Karpas-422 (cell line): ENCODE results near the gene OLFM1. TPM values are rescaled to one million over a fixed set of nuclear protein-coding genes. Genes with fewer than 3 reads are reported as not detected.
"Not testable (repeated sequence)": the region's sequence is repeated elsewhere in the genome, so short reads cannot be mapped to it uniquely, and the experiment has no call there.

Source experiments
- DNase-seq: peaks from one replicate; pipeline ENCODE4 v3.0.0-alpha.2; 2015
- H2AFZ ChIP-seq: fragments of 200-600 bp; sonication (generic); 2 replicates; pipeline ENCODE4 v1.6.1; 2014; ENCODE audit warnings: antibody characterized with exemption, low read length, mixed read lengths
- H3K27ac ChIP-seq: fragments of 200-600 bp; sonication (generic); 2 replicates; pipeline ENCODE4 v1.5.1; 2014; ENCODE audit warnings: mild to moderate bottlenecking, low read length, moderate library complexity
- H3K27me3 ChIP-seq: fragments of 200-600 bp; sonication (generic); 2 replicates; pipeline ENCODE4 v1.6.1; 2014; ENCODE audit warnings: low read length, mixed read lengths
- H3K36me3 ChIP-seq: fragments of 200-600 bp; sonication (generic); 2 replicates; pipeline ENCODE4 v1.6.1; 2014; ENCODE audit warnings: low read length, mixed read lengths; ENCODE audit not compliant: insufficient read depth
- H3K4me1 ChIP-seq: fragments of 200-600 bp; sonication (generic); 2 replicates; pipeline ENCODE4 v1.6.1; 2014; ENCODE audit warnings: mild to moderate bottlenecking, low read length, mixed read lengths
- H3K4me2 ChIP-seq: fragments of 200-600 bp; sonication (generic); 2 replicates; pipeline ENCODE4 v1.6.1; 2014; ENCODE audit warnings: low read length, low read depth, mild to moderate bottlenecking; ENCODE audit not compliant: poor library complexity, severe bottlenecking
- H3K4me3 ChIP-seq: fragments of 200-600 bp; sonication (generic); 2 replicates; pipeline ENCODE4 v1.5.1; 2014; ENCODE audit warnings: mild to moderate bottlenecking, antibody characterized with exemption, low read length, mixed read lengths
- H3K79me2 ChIP-seq: fragments of 200-600 bp; sonication (generic); 2 replicates; pipeline ENCODE4 v1.6.1; 2014; ENCODE audit warnings: mild to moderate bottlenecking, low read length, mixed read lengths
- H3K9ac ChIP-seq: fragments of 200-600 bp; sonication (generic); 2 replicates; pipeline ENCODE4 v1.6.0; 2014; ENCODE audit warnings: low read length
- H3K9me2 ChIP-seq: fragments of 200-600 bp; sonication (generic), shearing (Covaris generic); replicated peaks from 2 replicates; pipeline ENCODE4 v1.6.0; 2014; ENCODE audit warnings: mild to moderate bottlenecking, low read length, moderate library complexity; ENCODE audit not compliant: insufficient read depth
- H3K9me3 ChIP-seq: fragments of 300-700, 200-600 bp; sonication (generic); 2 replicates; pipeline ENCODE4 v1.6.1; 2014; ENCODE audit warnings: low read length, mixed read lengths
- H4K20me1 ChIP-seq: fragments of 200-600 bp; sonication (generic); 2 replicates; pipeline ENCODE4 v1.6.1; 2014; ENCODE audit warnings: mild to moderate bottlenecking, antibody characterized with exemption, low read length, low read depth; ENCODE audit not compliant: insufficient read depth
- total RNA-seq: library from RNA; depleted of rRNA; stranded (reverse); fragments of >200 nt; shearing (Covaris generic); gene quantifications from 2 replicates; pipeline ENCODE4 v1.2.3, GENCODE V29; 2014; ENCODE audit warnings: low replicate concordance

Gene OLFM1
- total RNA-seq, 1 experiment from 2014 or later = not detected

- not testable (repeated sequence) for DNase-seq
These were observed 23.6 kb upstream of the OLFM1 start for GRCh38 chr9:135063888-135064287.

GRCh38 chr9:135065151-135065550 is 22.3 kb upstream of the OLFM1 start:
- no peak for DNase-seq
- no peak overlapping the region for H3K4me2 ChIP-seq
- H3K27ac ChIP-seq = no peak overlapping the region
- H4K20me1 ChIP-seq = no peaks in the 10 kb centered on the region
- H3K27me3 ChIP-seq = no peaks in the 10 kb centered on the region
- H3K36me3 ChIP-seq = no peaks in the 10 kb centered on the region
- H3K4me3 ChIP-seq = no peak overlapping the region
- H2AFZ ChIP-seq = no peak overlapping the region
- H3K4me1 ChIP-seq = no peaks in the 10 kb centered on the region
- H3K79me2 ChIP-seq = no peaks in the 10 kb centered on the region
- H3K9me2 ChIP-seq = no peaks in the 10 kb centered on the region
- H3K9ac ChIP-seq = no peak overlapping the region
- H3K9me3 ChIP-seq = no peaks in the 10 kb centered on the region

More at GRCh38 chr9:135063888-135064287, 23.6 kb upstream of the OLFM1 start:
- not testable (repeated sequence) for H3K9me3 ChIP-seq, H3K27me3 ChIP-seq, H3K9ac ChIP-seq, H3K4me2 ChIP-seq, H3K4me3 ChIP-seq, H3K9me2 ChIP-seq, H3K36me3 ChIP-seq, H2AFZ ChIP-seq, H4K20me1 ChIP-seq, H3K4me1 ChIP-seq, H3K27ac ChIP-seq, H3K79me2 ChIP-seq

- no peaks in the 10 kb centered on the region for H3K36me3 ChIP-seq
- H2AFZ ChIP-seq = no peak overlapping the region
- H3K9me3 ChIP-seq = no peaks in the 10 kb centered on the region
- H3K9ac ChIP-seq = no peak overlapping the region
- H3K4me3 ChIP-seq = no peak overlapping the region
- no peaks in the 10 kb centered on the region for H4K20me1 ChIP-seq
- H3K79me2 ChIP-seq = no peaks in the 10 kb centered on the region
- H3K9me2 ChIP-seq = no peaks in the 10 kb centered on the region
- no peak for DNase-seq
- no peak overlapping the region for H3K4me2 ChIP-seq
- no peaks in the 10 kb centered on the region for H3K4me1 ChIP-seq
- no peak overlapping the region for H3K27ac ChIP-seq
- no peaks in the 10 kb centered on the region for H3K27me3 ChIP-seq
These were observed 21.7 kb upstream of the OLFM1 start for GRCh38 chr9:135065804-135066203.

- H2AFZ ChIP-seq = no peak overlapping the region
- no peak overlapping the region for H3K9ac ChIP-seq
- no peaks in the 10 kb centered on the region for H3K36me3 ChIP-seq
- no peaks in the 10 kb centered on the region for H3K9me3 ChIP-seq
- H3K27me3 ChIP-seq = no peaks in the 10 kb centered on the region
- H3K4me2 ChIP-seq = no peak overlapping the region
- H3K4me3 ChIP-seq = no peak overlapping the region
- DNase-seq = no peak
- H3K4me1 ChIP-seq = no peaks in the 10 kb centered on the region
- H3K27ac ChIP-seq = no peak overlapping the region
- H3K79me2 ChIP-seq = no peaks in the 10 kb centered on the region
- no peaks in the 10 kb centered on the region for H4K20me1 ChIP-seq
- no peaks in the 10 kb centered on the region for H3K9me2 ChIP-seq
These were observed 21.2 kb upstream of the OLFM1 start for GRCh38 chr9:135066291-135066690.

GRCh38 chr9:135067096-135067710 is 20.3 kb upstream of the OLFM1 start:
- Histone ChIP-seq H2AFZ (no peak overlapping the region), H3K4me1 (no peaks in the 10 kb centered on the region), H3K36me3 (no peaks in the 10 kb centered on the region), H3K9ac (no peak overlapping the region), H4K20me1 (no peaks in the 10 kb centered on the region), H3K4me2 (no peak overlapping the region), H3K79me2 (no peaks in the 10 kb centered on the region), H3K4me3 (no peak overlapping the region), H3K9me3 (no peaks in the 10 kb centered on the region), H3K27ac (no peak overlapping the region), H3K27me3 (no peaks in the 10 kb centered on the region), H3K9me2 (no peaks in the 10 kb centered on the region)
- DNase-seq = no peak

- Histone ChIP-seq H3K4me3 (no peak overlapping the region), H3K36me3 (no peaks in the 10 kb centered on the region), H3K27me3 (no peaks in the 10 kb centered on the region), H4K20me1 (no peaks in the 10 kb centered on the region), H3K79me2 (no peaks in the 10 kb centered on the region), H3K4me1 (no peaks in the 10 kb centered on the region), H2AFZ (no peak overlapping the region), H3K27ac (no peak overlapping the region), H3K9ac (no peak overlapping the region), H3K4me2 (no peak overlapping the region), H3K9me2 (no peaks in the 10 kb centered on the region), H3K9me3 (no peaks in the 10 kb centered on the region)
- no peak for DNase-seq
These were observed 18.6 kb upstream of the OLFM1 start for GRCh38 chr9:135068776-135069415.

- no peak overlapping the region for H3K4me2 ChIP-seq
These were observed 17.8 kb upstream of the OLFM1 start for GRCh38 chr9:135069558-135070197.

GRCh38 chr9:135070198-135070951 is 17.1 kb upstream of the OLFM1 start:
- no peaks in the 10 kb centered on the region for H3K79me2 ChIP-seq
- no peaks in the 10 kb centered on the region for H3K27me3 ChIP-seq
- no peaks in the 10 kb centered on the region for H3K9me3 ChIP-seq
- H3K4me1 ChIP-seq = no peaks in the 10 kb centered on the region
- no peaks in the 10 kb centered on the region for H3K9me2 ChIP-seq
- no peaks in the 10 kb centered on the region for H3K36me3 ChIP-seq
- H3K9ac ChIP-seq = no peak overlapping the region
- H3K27ac ChIP-seq = no peak overlapping the region
- H3K4me2 ChIP-seq = no peak overlapping the region
- no peak overlapping the region for H3K4me3 ChIP-seq
- no peaks in the 10 kb centered on the region for H4K20me1 ChIP-seq
- H2AFZ ChIP-seq = no peak overlapping the region
- no peak for DNase-seq

More at GRCh38 chr9:135069558-135070197, 17.8 kb upstream of the OLFM1 start:
- no peak overlapping the region for H3K9ac ChIP-seq
- DNase-seq = no peak
- H3K9me2 ChIP-seq = no peaks in the 10 kb centered on the region
- H3K27me3 ChIP-seq = no peaks in the 10 kb centered on the region
- no peaks in the 10 kb centered on the region for H3K9me3 ChIP-seq
- H3K4me1 ChIP-seq = no peaks in the 10 kb centered on the region
- no peak overlapping the region for H2AFZ ChIP-seq
- no peak overlapping the region for H3K4me3 ChIP-seq
- H3K79me2 ChIP-seq = no peaks in the 10 kb centered on the region
- no peaks in the 10 kb centered on the region for H3K36me3 ChIP-seq
- H3K27ac ChIP-seq = no peak overlapping the region
- H4K20me1 ChIP-seq = no peaks in the 10 kb centered on the region
